Psoas muscle (tissue), 8 donors: ENCODE results near the gene IQGAP2. TPM values are rescaled to one million over a fixed set of nuclear protein-coding genes. Genes with fewer than 3 reads are reported as not detected.

Experiments
- ATAC-seq, 4 donors: fragments of 200-7000 bp; cut with Tn5 transposase; one replicate each; pipeline ENCODE4 v1.9.1; 2020; ENCODE audit warnings: moderate library complexity in 3 of 4, mild to moderate bottlenecking in 2 of 4
- DNase-seq, 2 donors: peaks; one replicate each; pipeline ENCODE4 v3.0.0-alpha.2; 2020
- H3K27ac ChIP-seq: fragments of 200-600 bp; one replicate; pipeline ENCODE4 v1.8.0; 2022
- H3K27me3 ChIP-seq, 3 donors: fragments of 200-600 bp in 1 of 3; one replicate each; pipeline versions ENCODE4 v1.6.1 to v1.8.0; 2013 to 2022; ENCODE audit warnings: low read length in 2 of 3, mild to moderate bottlenecking in 2 of 3, moderate library complexity in 1 of 3; ENCODE audit not compliant: insufficient read depth in 3 of 3
- H3K36me3 ChIP-seq, 2 donors: fragments of 200-600 bp in 1 of 2; one replicate each; pipeline versions ENCODE4 v1.6.1 to v1.8.0; 2013 to 2022; ENCODE audit warnings: low read depth in 1 of 2, mild to moderate bottlenecking in 1 of 2, moderate library complexity in 1 of 2; ENCODE audit not compliant: insufficient read depth in 1 of 2
- H3K4me1 ChIP-seq: fragments of 200-600 bp; one replicate; pipeline ENCODE4 v1.8.0; 2022
- H3K4me3 ChIP-seq: fragments of 200-600 bp; one replicate; pipeline ENCODE4 v1.8.0; 2022; ENCODE audit warnings: mild to moderate bottlenecking
- H3K9me3 ChIP-seq: fragments of 200-600 bp; one replicate; pipeline ENCODE4 v1.8.0; 2022
- CTCF ChIP-seq: fragments of 200-600 bp; IDR thresholded peaks from one replicate; pipeline ENCODE4 v1.8.0; 2022; ENCODE audit warnings: antibody characterized with exemption
- WGBS, 3 donors: extraction: QIAGEN DNeasy Blood & Tissue Kit; methylation state at CpG; one replicate each; pipeline versions ENCODE4 v1.1.6 to v1.1.7; 2013; 5-methylcytosine and 5-hydroxymethylcytosine counted together
- intact Hi-C, 2 donors: fragments of 100-400 bp; cut with DNase I; formaldehyde crosslinking; loops; one replicate each; pipeline versions ENCODE4 v1.11.0 to v1.14.2; 2022
- polyA plus RNA-seq, 3 donors: library from polyadenylated mRNA; stranded (reverse); fragments of 200-250 nt; gene quantifications; one replicate each; pipeline ENCODE4 v1.2.3, GENCODE V29; 2013
- total RNA-seq, 4 donors: library from RNA; stranded (reverse); fragmentation: NEBNext Ultra II Directional in 2 of 4; extraction: Animal tissue kit (Norgen Biotek cat#: 25700) in 2 of 4; gene quantifications; one replicate each; pipeline versions ENCODE4 v1.2.1 to v1.2.4, GENCODE V29; 2021 to 2023
- donor health status: healthy with polysubstance abuse.
- donor health status: DM: no; HTN: no; CAD: no; lungs with moderate emphysema.
- donor health status: Bipolar disorder and iron deficiency.
- donor health status: healthy.
- donor health status: DM: yes; HTN: yes; CAD: no.
- donor health status: DM: no; HTN: no; CAD: no.
- donor health status: DM: no; HTN: no; CAD: no.
- donor health status: DM: yes; HTN: yes; CAD: no.

IQGAP2 gene
- total and polyA plus RNA-seq, 7 donors, result 0.52 to 4.3 (median 1.4) TPM

DNA sequence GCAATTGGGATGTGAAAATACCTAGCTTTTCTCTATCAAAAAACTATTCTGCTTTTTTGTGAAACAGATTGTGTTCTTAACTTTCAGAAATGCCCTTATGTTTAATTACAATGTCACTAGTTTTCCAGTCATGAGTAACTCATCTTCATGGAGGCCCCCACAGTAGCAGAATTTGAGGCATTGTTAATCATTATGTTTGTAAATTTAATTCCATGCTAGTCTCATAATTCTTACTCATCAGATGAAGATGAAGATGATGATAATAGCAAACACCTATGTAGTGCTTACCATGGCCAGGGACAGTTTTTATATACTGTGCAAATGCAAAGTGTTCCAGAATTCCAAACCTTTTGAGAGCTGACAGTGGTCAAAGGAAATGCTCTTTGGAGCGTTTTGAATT is 285.1 kb downstream of the IQGAP2 start:
- Histone ChIP-seq H3K27ac (no peak overlapping the region), H3K9me3 (no peaks in the 10 kb centered on the region), H3K27me3 (no peaks in the 10 kb centered on the region), H3K36me3 (no peaks in the 10 kb centered on the region), H3K4me1 (no peaks in the 10 kb centered on the region), H3K4me3 (no peak overlapping the region)
- ATAC-seq (no peak), DNase-seq (no peak)
- 88 to 98% (median 92%) methylated on average over 1 of the region's 1 CpG for WGBS, 3 donors
- no peak for TF ChIP-seq CTCF
- intact Hi-C loops, result no loop called here

DNA sequence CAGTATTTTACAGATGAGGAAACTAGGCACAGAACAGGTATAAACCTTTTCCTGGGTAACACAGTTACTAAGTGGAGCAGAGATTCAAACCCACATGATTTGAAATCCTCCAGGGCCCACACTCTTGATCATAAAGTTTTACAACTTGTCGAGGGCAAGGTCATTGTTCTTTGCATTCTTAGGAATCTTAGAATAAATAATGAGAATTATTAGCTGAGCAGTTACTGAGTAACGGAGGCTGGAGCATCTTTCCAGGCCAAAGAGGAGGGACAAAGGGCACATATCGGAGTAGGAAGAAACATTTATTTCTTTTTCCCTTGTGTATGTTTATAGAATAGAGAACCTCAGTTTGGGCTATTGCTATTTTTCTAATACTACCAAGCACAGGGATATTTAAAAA is 285.8 kb downstream of the IQGAP2 start:
- intact Hi-C loops, result no loop called here
- DNase-seq (no peak), ATAC-seq (no peak)
- Histone ChIP-seq H3K4me3 (no peak overlapping the region), H3K27me3 (no peaks in the 10 kb centered on the region), H3K27ac (no peak overlapping the region), H3K36me3 (no peaks in the 10 kb centered on the region), H3K9me3 (no peaks in the 10 kb centered on the region), H3K4me1 (no peaks in the 10 kb centered on the region)
- 75 to 82% (median 76%) methylated on average over 3 of the region's 3 CpGs for WGBS, 3 donors
- no peak for TF ChIP-seq CTCF

GRCh38 chr5:76689321-76690036 is 286.4 kb downstream of the IQGAP2 start:
- no peak for ATAC-seq
- no peaks in the 10 kb centered on the region for H3K27me3 ChIP-seq
- H3K27ac ChIP-seq, result no peak overlapping the region
- no peak overlapping the region for H3K4me3 ChIP-seq
- no peak for TF ChIP-seq CTCF
- intact Hi-C loops, result no loop called here
- 86 to 95% (median 93%) methylated on average over 3 of the region's 3 CpGs for WGBS, 3 donors
- H3K4me1 ChIP-seq, result no peaks in the 10 kb centered on the region
- H3K9me3 ChIP-seq, result no peaks in the 10 kb centered on the region
- DNase-seq, result no peak
- no peaks in the 10 kb centered on the region for H3K36me3 ChIP-seq

GRCh38 chr5:76690037-76690679 is 287.1 kb downstream of the IQGAP2 start:
- H3K4me3 ChIP-seq, result no peak overlapping the region
- H3K27me3 ChIP-seq, result no peaks in the 10 kb centered on the region
- intact Hi-C loops, result no loop called here
- H3K9me3 ChIP-seq, result no peaks in the 10 kb centered on the region
- ATAC-seq (no peak), DNase-seq (no peak)
- H3K36me3 ChIP-seq, result no peaks in the 10 kb centered on the region
- WGBS, 3 donors, result 80 to 86% (median 86%) methylated on average over 3 of the region's 3 CpGs
- TF ChIP-seq CTCF, result no peak
- H3K27ac ChIP-seq, result no peak overlapping the region
- no peaks in the 10 kb centered on the region for H3K4me1 ChIP-seq
